Left ventricle myocardium superior (tissue), 1 donor: ENCODE results near the gene VASP. TPM values are rescaled to one million over a fixed set of nuclear protein-coding genes. Genes with fewer than 3 reads are reported as not detected.

Experiments
- ATAC-seq: fragments of 200-7000 bp; cut with Tn5 transposase; one replicate; pipeline ENCODE4 v1.9.1; 2020; ENCODE audit warnings: mild to moderate bottlenecking, moderate library complexity
- DNase-seq: peaks from one replicate; pipeline ENCODE4 v3.0.0-alpha.2; 2020
- intact Hi-C: fragments of 100-400 bp; cut with micrococcal nuclease; formaldehyde crosslinking; loops from one replicate; pipeline ENCODE4 v1.11.0; 2022
- total RNA-seq: library from RNA; stranded (reverse); fragmentation: NEBNext Ultra II Directional; extraction: Animal tissue kit (Norgen Biotek cat#: 25700); gene quantifications from one replicate; pipeline ENCODE4 v1.2.1, GENCODE V29; 2021
- donor health status: DM: no; HTN: yes; CAD: no; lungs with severe emphysema.

The VASP gene
- total RNA-seq, 1 donor from 2014 or later = 43.3 TPM

DNA sequence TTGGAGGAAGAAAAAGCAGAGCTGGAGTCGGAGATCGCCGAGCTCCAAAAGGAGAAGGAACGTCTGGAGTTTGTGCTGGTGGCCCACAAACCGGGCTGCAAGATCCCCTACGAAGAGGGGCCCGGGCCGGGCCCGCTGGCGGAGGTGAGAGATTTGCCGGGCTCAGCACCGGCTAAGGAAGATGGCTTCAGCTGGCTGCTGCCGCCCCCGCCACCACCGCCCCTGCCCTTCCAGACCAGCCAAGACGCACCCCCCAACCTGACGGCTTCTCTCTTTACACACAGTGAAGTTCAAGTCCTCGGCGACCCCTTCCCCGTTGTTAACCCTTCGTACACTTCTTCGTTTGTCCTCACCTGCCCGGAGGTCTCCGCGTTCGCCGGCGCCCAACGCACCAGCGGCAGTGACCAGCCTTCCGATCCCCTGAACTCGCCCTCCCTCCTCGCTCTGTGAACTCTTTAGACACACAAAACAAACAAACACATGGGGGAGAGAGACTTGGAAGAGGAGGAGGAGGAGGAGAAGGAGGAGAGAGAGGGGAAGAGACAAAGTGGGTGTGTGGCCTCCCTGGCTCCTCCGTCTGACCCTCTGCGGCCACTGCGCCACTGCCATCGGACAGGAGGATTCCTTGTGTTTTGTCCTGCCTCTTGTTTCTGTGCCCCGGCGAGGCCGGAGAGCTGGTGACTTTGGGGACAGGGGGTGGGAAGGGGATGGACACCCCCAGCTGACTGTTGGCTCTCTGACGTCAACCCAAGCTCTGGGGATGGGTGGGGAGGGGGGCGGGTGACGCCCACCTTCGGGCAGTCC lies 34.5 kb upstream of the VASP start:
- intact Hi-C loops = no loop called here
- DNase-seq = no peak
- no peak for ATAC-seq

- no peak for ATAC-seq
- intact Hi-C loops = no loop called here
- no peak for DNase-seq
These were observed 34.0 kb upstream of the VASP start for GRCh38 chr19:45473367-45473681.

- intact Hi-C loops = no loop called here
- ATAC-seq = no peak
- DNase-seq = no peak
These were observed 33.3 kb upstream of the VASP start for GRCh38 chr19:45473682-45474605.

DNA sequence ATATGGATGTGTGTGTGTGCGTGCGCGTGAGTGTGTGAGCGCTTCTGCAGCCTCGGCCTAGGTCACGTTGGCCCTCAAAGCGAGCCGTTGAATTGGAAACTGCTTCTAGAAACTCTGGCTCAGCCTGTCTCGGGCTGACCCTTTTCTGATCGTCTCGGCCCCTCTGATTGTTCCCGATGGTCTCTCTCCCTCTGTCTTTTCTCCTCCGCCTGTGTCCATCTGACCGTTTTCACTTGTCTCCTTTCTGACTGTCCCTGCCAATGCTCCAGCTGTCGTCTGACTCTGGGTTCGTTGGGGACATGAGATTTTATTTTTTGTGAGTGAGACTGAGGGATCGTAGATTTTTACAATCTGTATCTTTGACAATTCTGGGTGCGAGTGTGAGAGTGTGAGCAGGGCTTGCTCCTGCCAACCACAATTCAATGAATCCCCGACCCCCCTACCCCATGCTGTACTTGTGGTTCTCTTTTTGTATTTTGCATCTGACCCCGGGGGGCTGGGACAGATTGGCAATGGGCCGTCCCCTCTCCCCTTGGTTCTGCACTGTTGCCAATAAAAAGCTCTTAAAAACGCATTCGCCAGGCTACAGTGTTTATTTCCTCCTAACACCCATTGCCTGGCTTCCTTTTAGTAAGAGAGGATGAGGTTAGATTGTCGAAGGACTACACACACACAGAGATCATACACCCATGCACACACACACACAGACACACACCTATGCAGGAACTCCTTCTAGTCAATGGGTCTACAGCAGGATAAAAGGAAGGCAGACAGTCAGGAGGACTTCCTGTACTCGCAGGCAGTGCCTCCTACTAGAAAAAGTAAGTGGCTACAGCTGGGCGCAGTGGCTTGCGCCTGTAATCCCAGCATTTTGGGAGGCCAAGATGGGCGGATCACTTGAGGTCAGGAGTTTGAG lies 32.4 kb upstream of the VASP start:
- intact Hi-C loops = loop anchor here (5.0 kb wide), 1 partner anchor 38 kb away; no protein-coding TSS in a partner anchor

DNA sequence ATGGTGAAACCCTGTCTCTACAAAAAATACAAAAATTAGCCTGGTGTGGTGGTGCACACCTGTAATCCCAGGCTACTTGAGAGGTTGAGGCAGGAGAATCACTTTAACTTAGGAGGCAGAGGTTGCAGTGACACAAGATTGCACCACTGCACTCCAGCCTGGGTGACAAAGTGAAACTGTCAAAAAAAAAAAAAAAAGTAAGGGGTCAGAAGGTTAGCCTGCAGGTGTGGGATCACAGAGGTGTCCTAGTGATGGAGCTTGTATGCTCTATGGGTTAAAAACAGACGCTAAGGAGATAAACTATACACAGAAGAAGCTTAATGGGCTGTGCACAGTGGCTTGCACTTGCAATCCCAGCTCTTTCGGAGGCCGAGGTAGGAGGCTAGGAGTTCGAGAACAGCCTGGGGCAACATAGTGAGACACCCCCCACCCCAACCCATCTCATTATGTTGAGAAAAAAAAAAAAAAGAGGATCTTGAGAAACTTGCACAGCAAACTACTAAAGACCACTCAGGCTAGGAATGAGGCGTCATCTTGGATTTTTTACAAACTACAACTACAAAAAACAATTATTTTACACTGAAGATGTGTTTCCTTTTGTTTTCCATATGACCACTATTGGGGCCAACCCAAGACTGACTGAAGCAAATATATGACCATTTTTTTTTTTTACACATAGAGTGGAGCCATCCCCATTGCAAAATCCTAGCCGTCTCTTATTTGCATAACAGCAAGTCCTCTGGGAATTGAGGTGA lies 31.6 kb upstream of the VASP start:
- intact Hi-C loops = loop anchor here (5.0 kb wide), 1 partner anchor 38 kb away; no protein-coding TSS in a partner anchor
- ATAC-seq (no peak), DNase-seq (no peak)

More for the DNA sequence above, 32.4 kb upstream of the VASP start:
- DNase-seq (no peak), ATAC-seq (no peak)

DNA sequence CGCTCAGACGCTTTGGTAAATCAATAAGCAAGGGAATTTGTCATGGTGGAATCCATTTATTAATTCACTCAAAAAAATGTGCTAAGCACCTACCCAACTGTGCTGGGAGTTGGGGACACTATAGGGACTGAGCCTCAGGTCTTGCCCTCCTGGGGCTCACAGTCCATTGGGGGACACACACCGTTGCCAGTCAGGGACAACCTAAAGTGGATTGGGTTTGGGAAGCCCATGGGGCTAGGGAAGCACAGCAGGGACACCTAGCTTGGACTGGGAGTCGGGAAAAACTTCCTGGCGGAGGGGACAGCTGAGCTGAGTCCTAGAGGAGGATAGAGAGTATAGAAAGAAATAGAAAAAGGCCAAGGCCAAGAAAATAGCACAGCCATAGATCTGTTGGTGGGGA lies 31.0 kb upstream of the VASP start:
- no peak for DNase-seq
- intact Hi-C loops = loop anchor here (5.0 kb wide), 1 partner anchor 39 kb away; no protein-coding TSS in a partner anchor
- ATAC-seq = no peak

DNA sequence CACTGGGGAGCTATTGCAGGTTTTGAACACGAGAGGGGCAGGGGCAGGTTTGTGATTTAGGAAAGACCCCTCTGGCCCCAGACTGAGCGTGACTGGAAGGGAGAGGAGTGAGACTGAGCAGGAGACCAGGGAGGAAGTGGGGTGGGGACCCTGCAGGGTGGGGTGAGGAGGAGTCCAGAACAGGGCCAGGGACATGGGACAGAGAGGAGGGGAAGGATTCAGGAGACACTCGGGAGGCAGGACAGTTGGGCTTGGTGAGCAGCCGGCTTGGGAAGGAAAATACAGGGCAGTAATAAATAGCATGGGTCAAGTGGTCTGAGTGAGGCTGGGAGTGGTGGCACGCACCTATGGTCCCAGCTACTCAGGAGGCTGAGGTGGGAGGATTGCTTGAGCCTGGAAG lies 30.1 kb upstream of the VASP start:
- ATAC-seq = no peak
- intact Hi-C loops = loop anchor here (5.0 kb wide), 1 partner anchor 40 kb away; no protein-coding TSS in a partner anchor
- DNase-seq = no peak

DNA sequence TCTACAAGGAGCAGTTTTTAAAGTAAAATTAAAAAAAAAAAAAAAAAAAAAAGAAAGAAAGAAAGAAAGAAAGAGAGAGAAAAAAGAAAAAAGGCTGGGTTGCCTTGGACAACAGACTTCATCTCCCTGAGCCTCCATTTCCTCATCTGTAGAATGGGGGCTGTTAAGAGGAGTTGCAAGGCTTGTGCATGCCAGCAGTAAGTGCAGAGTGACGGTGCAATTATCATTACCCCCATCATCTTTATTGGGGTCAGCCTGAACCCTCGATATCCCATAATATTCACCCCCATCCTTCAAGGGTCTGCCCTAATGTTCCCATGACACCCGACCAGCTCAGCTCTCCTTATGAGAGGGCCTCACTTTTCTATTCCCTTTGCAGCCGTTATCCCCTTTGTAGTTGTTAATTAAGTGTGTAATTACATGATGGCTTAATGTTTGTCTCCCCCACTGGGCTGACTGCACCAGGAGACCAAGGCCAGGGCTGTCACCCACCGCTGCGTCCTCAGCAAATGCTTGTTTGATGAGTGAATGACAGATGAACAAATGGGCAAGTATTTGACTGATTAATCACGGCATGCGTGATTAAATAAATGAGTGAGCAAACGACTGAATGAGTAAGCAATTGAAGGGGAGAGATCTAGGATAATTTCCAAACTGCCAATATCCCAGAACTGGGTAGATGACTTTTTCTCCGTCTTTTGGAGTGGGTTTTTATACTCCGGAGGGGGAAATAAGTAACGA lies 29.4 kb upstream of the VASP start:
- DNase-seq (no peak), ATAC-seq (no peak)
- intact Hi-C loops = loop anchor here (5.0 kb wide), 1 partner anchor 41 kb away; no protein-coding TSS in a partner anchor

DNA sequence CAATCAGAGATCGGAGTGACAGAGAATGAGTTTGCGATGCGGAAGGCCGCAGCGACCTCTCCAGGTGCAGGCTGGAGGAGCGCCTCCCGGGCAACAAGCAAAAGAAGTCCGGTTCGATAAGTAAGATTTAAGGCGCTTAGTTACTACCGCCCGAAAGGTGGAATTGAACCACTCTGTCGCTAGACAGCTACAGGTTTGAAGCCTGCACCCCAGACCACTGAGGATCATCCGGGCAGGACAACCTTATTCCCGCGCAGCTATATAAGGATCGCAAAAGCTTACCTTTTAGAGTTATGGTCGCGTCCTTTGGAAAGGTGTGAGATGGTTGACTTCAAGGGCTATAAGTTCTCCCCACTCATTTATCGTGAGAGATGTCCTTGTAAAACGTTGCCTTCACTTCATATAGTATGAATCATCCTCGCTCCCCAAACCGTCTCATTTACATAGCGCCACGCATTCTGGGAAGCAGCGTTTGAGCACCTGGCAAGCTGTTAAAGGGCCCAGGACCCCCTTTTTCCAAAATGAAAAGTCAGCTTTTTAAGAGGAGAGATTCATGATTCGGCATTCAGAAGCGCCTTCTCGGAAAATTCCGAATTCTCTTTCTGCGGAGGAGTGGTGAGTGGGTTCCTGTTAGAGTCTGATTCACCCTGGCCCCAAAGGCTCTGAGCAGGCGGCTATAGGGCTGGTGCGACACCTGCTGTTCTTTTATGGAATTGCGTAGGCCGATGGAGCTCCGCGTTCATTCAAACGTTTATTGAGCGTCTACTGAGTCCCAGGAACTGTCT lies 28.6 kb upstream of the VASP start:
- ATAC-seq (peak; percentile 97), DNase-seq (peak; percentile 85)
- intact Hi-C loops = loop anchor here (5.0 kb wide), 1 partner anchor 41 kb away; no protein-coding TSS in a partner anchor

GRCh38 chr19:45483033-45483432 lies 24.2 kb upstream of the VASP start:
- intact Hi-C loops = no loop called here
- ATAC-seq = no peak
- DNase-seq = no peak

- DNase-seq (no peak), ATAC-seq (no peak)
- intact Hi-C loops = no loop called here
These were observed 22.9 kb upstream of the VASP start for GRCh38 chr19:45484273-45484945.

- DNase-seq (peak; percentile 100), ATAC-seq (peak; percentile 98)
- intact Hi-C loops = no loop called here
These were observed 21.8 kb upstream of the VASP start for GRCh38 chr19:45485305-45486077.

GRCh38 chr19:45488708-45489107 lies 18.6 kb upstream of the VASP start:
- ATAC-seq = no peak
- DNase-seq = no peak
- intact Hi-C loops = no loop called here

DNA sequence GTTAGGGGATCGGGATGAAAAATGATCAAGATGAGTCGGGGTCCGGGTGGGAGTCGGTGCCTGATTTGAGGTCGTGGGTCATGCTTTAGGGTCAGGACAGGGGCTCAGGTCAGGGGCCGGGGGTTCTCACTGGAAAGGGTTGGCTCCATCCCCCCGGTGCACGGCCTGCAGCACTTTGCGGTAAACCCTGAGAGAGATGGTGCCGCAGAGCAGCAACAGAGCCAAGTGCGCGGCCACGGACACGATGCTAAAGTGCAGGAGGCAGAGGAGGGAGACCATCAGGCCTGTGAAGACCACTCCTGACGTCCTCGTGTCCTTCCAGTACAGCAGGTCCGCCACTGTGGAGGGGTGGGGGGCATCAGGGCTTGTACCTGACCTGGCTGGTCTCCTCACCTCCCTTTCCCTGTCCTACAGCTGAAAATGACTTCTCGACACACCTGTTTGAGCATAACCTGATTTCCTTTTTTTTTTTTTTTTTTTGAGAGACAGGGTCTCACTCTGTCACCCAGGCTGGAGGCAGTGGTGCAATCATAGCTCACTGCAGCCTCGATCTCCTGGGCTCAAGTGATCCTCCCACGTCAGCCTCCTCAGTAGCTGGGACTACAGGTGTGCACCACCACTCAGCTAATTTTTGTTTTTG lies 17.9 kb upstream of the VASP start:
- ATAC-seq (no peak), DNase-seq (no peak)
- intact Hi-C loops = no loop called here

DNA sequence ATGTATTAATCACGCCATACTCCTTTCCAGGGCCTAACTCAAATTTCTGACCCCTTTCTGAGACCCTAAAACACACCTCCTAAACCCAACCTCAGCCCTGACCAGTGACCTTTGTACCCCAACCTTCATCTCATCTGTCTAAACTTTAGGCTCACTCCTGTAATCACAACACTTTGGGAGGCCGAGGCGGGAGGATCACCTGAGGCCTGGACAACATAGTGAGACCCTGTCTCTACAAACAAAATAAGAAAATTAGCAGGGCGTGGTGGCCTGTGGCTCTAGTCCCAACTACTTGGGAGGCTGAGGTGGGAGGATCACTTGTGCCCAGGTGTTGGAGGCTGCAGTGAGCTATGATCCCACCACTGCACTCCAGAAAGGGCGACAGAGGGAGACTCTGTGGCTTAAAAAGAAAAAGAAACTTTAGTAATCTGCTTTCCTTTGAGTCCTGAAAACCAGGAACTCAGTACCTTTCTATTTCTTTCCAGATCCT lies 15.1 kb upstream of the VASP start:
- intact Hi-C loops = no loop called here
- DNase-seq = no peak
- no peak for ATAC-seq
